ENCODE results near the gene CSPG4.
"Not testable (repeated sequence)": the region's sequence is repeated elsewhere in the genome, so short reads cannot be mapped to it uniquely, and the experiment has no call there.

The CSPG4 gene

GRCh38 chr15:75637245-75638009, 75.2 kb downstream of the CSPG4 start:
- peak overlapping the region in 2 of 3 experiments; percentile 34 to 86 for H3K4me3 Mint-ChIP-seq
- H3K9me3 Mint-ChIP-seq: no peaks in the 10 kb centered on the region
- H3K36me3 Mint-ChIP-seq (ENCODE audit: low read depth): no peaks in the 10 kb centered on the region

DNA sequence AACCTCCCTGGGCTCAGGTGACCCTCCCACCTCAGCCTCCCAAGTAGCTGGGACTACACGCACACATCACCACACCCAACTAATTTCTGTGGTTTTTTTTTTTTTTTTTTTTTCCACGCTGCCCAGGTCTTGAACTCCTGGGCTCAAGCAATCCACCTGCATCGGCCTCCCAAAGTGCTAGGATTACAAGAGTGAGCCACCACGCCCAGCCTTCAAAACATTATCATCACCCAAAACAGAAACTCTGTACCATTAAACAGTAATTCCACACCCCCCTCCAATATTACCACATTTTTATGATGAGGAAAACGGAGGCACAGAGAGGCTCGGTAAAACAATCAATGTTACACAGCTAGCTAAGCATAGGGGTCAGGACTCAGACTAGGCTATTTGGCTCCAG, 76.6 kb downstream of the CSPG4 start:
- TF ChIP-seq, protein P1, sequence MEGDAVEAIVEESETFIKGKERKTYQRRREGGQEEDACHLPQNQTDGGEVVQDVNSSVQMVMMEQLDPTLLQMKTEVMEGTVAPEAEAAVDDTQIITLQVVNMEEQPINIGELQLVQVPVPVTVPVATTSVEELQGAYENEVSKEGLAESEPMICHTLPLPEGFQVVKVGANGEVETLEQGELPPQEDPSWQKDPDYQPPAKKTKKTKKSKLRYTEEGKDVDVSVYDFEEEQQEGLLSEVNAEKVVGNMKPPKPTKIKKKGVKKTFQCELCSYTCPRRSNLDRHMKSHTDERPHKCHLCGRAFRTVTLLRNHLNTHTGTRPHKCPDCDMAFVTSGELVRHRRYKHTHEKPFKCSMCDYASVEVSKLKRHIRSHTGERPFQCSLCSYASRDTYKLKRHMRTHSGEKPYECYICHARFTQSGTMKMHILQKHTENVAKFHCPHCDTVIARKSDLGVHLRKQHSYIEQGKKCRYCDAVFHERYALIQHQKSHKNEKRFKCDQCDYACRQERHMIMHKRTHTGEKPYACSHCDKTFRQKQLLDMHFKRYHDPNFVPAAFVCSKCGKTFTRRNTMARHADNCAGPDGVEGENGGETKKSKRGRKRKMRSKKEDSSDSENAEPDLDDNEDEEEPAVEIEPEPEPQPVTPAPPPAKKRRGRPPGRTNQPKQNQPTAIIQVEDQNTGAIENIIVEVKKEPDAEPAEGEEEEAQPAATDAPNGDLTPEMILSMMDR (IDR thresholded peaks at IDR 0.05; ENCODE audit: unreplicated experiment in 3 of 3): no peak
- Mint-ChIP-seq H3K36me3 (ENCODE audit: low read depth) (no peaks in the 10 kb centered on the region), H3K27me3 (ENCODE audit: low read depth) (no peaks in the 10 kb centered on the region)

More at GRCh38 chr15:75637245-75638009, 75.2 kb downstream of the CSPG4 start:
- Mint-ChIP-seq H3K4me1 (peaks cover 20% of the 10 kb centered on the region), H3K27me3 (ENCODE audit: low read depth) (no peaks in the 10 kb centered on the region), H3K27ac (no peak overlapping the region)
- TF ChIP-seq, protein P1 (IDR thresholded peaks at IDR 0.05; ENCODE audit: unreplicated experiment in 3 of 3): no peak

GRCh38 chr15:75633922-75634321, 78.7 kb downstream of the CSPG4 start:
- not testable (repeated sequence) for H3K4me3 Mint-ChIP-seq; H3K36me3 Mint-ChIP-seq (ENCODE audit: low read depth); H3K9me3 Mint-ChIP-seq; H3K27me3 Mint-ChIP-seq (ENCODE audit: low read depth)
- Mint-ChIP-seq H3K27ac (peak overlapping the region in 1 of 3 experiments; percentile 52), H3K4me1 (peaks cover 15% of the 10 kb centered on the region)

More for the DNA sequence above, 76.6 kb downstream of the CSPG4 start:
- Mint-ChIP-seq H3K4me3 (no peak overlapping the region), H3K27ac (no peak overlapping the region), H3K9me3 (no peaks in the 10 kb centered on the region), H3K4me1 (peaks cover 20% of the 10 kb centered on the region)

DNA sequence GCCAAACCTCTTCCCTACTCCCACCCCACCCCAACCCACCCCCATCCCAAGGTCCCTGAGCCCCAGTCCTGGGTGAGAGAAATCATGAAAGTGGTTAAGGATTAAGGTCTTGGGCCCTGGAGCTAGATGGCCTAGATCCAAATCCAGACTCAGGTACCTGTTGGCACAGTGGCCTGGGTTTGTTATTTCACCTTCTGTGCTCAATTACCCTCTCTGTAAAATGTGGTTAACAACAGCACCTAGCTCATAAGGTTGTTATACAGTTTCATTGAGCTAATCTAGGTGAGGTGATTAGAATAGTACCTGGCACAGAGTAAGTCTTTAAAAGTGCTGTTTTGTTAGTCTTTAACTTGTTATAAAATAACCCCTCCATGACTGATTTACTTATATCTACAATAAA, 80.7 kb downstream of the CSPG4 start:
- no peaks in the 10 kb centered on the region for H3K27me3 Mint-ChIP-seq (ENCODE audit: low read depth)
- H3K27ac Mint-ChIP-seq: no peak overlapping the region
- H3K9me3 Mint-ChIP-seq: no peaks in the 10 kb centered on the region
- H3K4me3 Mint-ChIP-seq: no peak overlapping the region
- H3K4me1 Mint-ChIP-seq: no peaks in the 10 kb centered on the region
- TF ChIP-seq, protein P1 (IDR thresholded peaks at IDR 0.05; ENCODE audit: unreplicated experiment in 3 of 3): no peak
- H3K36me3 Mint-ChIP-seq (ENCODE audit: low read depth): no peaks in the 10 kb centered on the region

DNA sequence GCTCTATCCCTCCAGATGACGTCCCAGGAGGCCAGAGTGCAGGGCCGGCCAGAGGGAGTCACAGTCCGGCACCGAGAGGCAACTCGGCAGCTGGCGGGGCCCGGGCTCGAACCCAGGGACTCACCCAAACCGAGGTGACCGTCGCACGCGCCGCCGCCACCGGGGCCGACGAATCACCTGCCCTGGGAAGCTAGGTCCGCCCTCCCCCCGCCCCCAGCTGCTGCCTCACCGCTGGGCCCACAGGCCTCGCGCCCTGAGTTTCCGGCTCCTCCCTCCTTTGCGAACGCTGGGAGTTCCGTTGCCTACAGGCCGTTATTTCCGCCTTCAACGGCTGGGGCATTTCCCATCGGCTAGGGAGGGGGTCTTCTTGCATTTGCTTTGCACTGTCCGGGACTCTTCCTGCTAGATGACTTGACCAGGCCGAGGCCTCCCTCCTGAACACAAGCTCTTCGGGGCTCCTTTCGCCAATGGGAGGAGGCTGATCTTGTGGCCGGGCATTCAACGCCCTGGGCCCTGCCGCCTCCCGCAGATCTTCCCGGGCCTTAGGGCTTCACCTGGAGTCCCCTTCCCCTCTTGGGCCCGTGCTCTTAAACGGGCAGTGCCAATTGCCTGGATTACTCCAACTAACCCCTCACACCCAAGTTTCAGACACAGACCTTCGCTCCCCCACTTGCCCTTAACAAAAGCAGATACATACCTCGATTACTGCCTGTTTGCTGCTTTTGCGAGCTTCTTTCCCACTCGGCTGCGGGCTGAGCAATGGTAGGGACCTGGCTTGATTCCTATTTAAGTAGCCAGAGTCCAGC, 86.9 kb downstream of the CSPG4 start, which contains the start of gene SNUPN:
SNUPN (minus strand) TSS at position 184 of the 806 bp plus-strand sequence. CDS start 4,674 bp downstream, outside the sequence.
- peak within 1 kb of the TSS; percentile 99 for H3K27ac Mint-ChIP-seq
- TF ChIP-seq, protein P1 (IDR thresholded peaks at IDR 0.05; ENCODE audit: unreplicated experiment in 3 of 3): no peak
- H3K27me3 Mint-ChIP-seq (ENCODE audit: low read depth): no peaks in the 10 kb centered on the region
- H3K4me3 Mint-ChIP-seq: peak within 1 kb of the TSS; percentile 88 to 92 (median 91)
- H3K4me1 Mint-ChIP-seq: peaks cover 15% of the 10 kb centered on the region
- H3K36me3 Mint-ChIP-seq (ENCODE audit: low read depth): peaks cover 3% of the 10 kb centered on the region
- no peaks in the 10 kb centered on the region for H3K9me3 Mint-ChIP-seq

Measured in nephron (organoid).